Measurements from ENCODE around the gene OSBPL5.

DNA sequence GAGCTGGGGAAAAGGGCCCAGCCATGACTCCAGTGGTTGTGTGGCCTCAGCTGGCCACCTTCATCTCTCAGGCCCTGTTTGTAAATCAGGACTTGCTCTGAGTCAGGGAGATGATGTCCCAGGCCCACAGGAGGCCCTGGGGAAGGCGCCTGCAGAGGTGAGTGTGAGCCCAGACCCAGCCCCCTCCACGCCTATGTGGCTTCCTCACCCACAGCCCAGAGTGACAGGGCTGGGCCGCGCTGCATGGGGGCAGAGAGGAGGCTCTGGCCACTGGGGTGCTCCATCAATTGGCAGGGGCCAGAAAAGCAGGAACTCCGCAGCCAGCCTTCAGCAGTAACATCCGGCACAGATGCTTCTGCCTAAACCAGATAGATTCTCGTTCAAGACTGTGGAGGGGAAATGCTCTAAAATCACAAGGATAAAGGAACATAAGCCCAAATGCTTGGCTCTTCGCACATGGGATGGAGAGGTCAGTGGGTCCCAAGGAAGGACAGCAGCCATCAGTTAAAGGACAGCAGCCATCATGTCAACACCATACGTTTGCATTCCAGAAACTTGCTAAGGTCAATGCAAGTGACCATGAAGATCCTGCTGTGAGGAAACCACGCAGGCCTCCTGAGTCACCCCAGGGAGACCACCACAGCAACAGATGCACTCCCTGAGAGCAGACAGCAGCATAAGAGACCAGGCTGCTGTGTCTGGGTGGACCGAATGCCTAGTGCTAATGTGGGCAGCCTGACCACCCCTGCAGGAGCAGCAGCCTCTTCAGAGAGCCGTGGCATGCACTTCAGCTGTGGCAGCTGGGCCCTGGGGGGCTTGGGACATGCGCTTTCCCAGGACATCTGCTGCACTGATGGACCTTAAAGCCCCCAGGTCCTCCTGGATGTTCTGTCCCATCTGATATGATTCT, 28.3 kb downstream of the OSBPL5 start:
- TF ChIP-seq, protein P1, sequence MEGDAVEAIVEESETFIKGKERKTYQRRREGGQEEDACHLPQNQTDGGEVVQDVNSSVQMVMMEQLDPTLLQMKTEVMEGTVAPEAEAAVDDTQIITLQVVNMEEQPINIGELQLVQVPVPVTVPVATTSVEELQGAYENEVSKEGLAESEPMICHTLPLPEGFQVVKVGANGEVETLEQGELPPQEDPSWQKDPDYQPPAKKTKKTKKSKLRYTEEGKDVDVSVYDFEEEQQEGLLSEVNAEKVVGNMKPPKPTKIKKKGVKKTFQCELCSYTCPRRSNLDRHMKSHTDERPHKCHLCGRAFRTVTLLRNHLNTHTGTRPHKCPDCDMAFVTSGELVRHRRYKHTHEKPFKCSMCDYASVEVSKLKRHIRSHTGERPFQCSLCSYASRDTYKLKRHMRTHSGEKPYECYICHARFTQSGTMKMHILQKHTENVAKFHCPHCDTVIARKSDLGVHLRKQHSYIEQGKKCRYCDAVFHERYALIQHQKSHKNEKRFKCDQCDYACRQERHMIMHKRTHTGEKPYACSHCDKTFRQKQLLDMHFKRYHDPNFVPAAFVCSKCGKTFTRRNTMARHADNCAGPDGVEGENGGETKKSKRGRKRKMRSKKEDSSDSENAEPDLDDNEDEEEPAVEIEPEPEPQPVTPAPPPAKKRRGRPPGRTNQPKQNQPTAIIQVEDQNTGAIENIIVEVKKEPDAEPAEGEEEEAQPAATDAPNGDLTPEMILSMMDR (IDR thresholded peaks at IDR 0.05) = no peak
- TF ChIP-seq POLR2A (IDR thresholded peaks at IDR 0.05) (no peak), EP300 (IDR thresholded peaks at IDR 0.05) (no peak)
